Lower leg skin (tissue), 3 donors: Measurements from ENCODE around the gene LEMD1.

ENCODE experiments used
- CTCF ChIP-seq, 3 donors: fragments of 450-650 bp; IDR thresholded peaks; one replicate each; pipeline ENCODE4 v1.5.1; 2016; ENCODE audit warnings: antibody characterized with exemption in 3 of 3, mild to moderate bottlenecking in 3 of 3, moderate library complexity in 2 of 3
- POLR2A ChIP-seq, 2 donors: fragments of 450-650 bp; IDR thresholded peaks; one replicate each; pipeline ENCODE4 v1.6.1; 2016 to 2017; ENCODE audit warnings: antibody characterized with exemption in 2 of 2, mild to moderate bottlenecking in 1 of 2, moderate library complexity in 1 of 2

GRCh38 chr1:205458777-205459566 lies 37.1 kb upstream of the LEMD1 start:
- no peak for TF ChIP-seq CTCF (IDR thresholded peaks at IDR 0.05)
- no peak for TF ChIP-seq POLR2A (IDR thresholded peaks at IDR 0.05)
